Measurements from ENCODE around the gene HTT. TPM values are rescaled to one million over a fixed set of nuclear protein-coding genes. Genes with fewer than 3 reads are reported as not detected.

HTT gene
- total RNA-seq, 3 donors from 2014 or later (not counting 1 experiment from before 2014, with no cell fraction given), result 132 to 175 (median 165) TPM

DNA sequence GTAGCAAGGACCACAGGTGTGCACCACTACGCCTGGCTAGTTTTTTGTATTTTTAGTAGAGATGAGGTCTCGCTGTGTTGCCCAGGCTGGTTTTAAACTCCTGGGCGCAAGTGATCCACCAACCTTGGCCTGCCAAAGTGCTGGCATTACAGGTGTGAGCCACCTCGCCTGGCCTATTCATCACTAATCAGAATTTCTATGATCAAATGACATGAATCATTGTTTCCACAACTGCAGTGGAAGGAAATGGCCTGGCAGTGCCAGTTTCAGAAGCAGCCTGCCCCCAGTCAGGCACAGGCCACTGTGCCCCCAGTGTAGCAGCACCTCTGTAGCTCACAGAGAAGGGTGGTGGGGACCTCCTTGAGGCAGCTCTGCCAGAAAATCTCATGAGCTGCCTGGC, 108.5 kb downstream of the HTT start:
- TF ChIP-seq, protein P1, sequence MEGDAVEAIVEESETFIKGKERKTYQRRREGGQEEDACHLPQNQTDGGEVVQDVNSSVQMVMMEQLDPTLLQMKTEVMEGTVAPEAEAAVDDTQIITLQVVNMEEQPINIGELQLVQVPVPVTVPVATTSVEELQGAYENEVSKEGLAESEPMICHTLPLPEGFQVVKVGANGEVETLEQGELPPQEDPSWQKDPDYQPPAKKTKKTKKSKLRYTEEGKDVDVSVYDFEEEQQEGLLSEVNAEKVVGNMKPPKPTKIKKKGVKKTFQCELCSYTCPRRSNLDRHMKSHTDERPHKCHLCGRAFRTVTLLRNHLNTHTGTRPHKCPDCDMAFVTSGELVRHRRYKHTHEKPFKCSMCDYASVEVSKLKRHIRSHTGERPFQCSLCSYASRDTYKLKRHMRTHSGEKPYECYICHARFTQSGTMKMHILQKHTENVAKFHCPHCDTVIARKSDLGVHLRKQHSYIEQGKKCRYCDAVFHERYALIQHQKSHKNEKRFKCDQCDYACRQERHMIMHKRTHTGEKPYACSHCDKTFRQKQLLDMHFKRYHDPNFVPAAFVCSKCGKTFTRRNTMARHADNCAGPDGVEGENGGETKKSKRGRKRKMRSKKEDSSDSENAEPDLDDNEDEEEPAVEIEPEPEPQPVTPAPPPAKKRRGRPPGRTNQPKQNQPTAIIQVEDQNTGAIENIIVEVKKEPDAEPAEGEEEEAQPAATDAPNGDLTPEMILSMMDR (IDR thresholded peaks at IDR 0.05), result no peak
- 96% methylated on average over 4 of the region's 4 CpGs for WGBS (ENCODE audit: insufficient coverage)
- peaks cover 53% of the 10 kb centered on the region for H3K36me3 ChIP-seq (ENCODE audit: control insufficient read depth, insufficient read depth, low read length)
- no peaks in the 10 kb centered on the region for H3K9me3 ChIP-seq (ENCODE audit: control insufficient read depth, insufficient read depth, low read length)
- no peak overlapping the region for H3K27ac ChIP-seq (ENCODE audit: low read length)
- H3K4me3 ChIP-seq (ENCODE audit: low read length), result no peak overlapping the region
- Mint-ChIP-seq H3K36me3 (peaks cover 45% of the 10 kb centered on the region), H3K27me3 (ENCODE audit: low read depth in 2 of 2) (no peaks in the 10 kb centered on the region), H3K9me3 (no peaks in the 10 kb centered on the region), H3K27ac (no peak overlapping the region), H3K4me1 (peaks cover 57% of the 10 kb centered on the region in 2 donors), H3K4me3 (no peak overlapping the region)
- DNase-seq, result no peak
- peaks cover 10% of the 10 kb centered on the region for H3K4me1 ChIP-seq (ENCODE audit: control insufficient read depth, insufficient read depth, low read length)
- intact Hi-C loops (cut with micrococcal nuclease), result no loop called here
- no peak for ATAC-seq
- H3K27me3 ChIP-seq (ENCODE audit: control insufficient read depth, insufficient read depth, low read length), result no peaks in the 10 kb centered on the region

DNA sequence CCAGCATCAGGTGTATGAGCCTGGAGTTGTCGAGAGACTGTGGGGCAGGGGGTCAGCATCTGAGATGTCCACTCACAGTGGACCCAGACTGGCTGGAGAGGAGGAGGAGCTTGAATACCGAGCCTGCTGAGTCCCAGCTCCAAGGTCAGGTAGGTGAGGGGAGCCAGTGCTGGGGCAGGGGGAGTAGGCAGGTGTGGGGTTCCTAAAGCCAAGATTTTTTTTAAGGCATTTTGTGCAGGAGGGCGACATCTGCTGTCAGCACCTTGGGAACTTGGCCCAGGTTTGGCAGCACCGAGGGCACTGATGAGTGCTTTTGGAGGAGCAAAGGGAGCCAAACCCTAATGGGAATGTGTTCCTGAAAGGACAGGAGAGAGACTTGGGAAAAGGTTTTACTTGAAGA, 110.2 kb downstream of the HTT start:
- intact Hi-C loops (cut with micrococcal nuclease), result no loop called here
- no peaks in the 10 kb centered on the region for H3K9me3 Mint-ChIP-seq
- no peak overlapping the region for H3K4me3 ChIP-seq (ENCODE audit: low read length)
- H3K36me3 Mint-ChIP-seq, result peaks cover 32% of the 10 kb centered on the region
- no peaks in the 10 kb centered on the region for H3K9me3 ChIP-seq (ENCODE audit: control insufficient read depth, insufficient read depth, low read length)
- peak overlapping the region; percentile 16 to 37 for H3K27ac Mint-ChIP-seq
- no peaks in the 10 kb centered on the region for H3K27me3 Mint-ChIP-seq (ENCODE audit: low read depth in 2 of 2)
- TF ChIP-seq, protein P1 (IDR thresholded peaks at IDR 0.05), result no peak
- WGBS (ENCODE audit: insufficient coverage), result 98% methylated on average over 4 of the region's 4 CpGs
- peaks cover 8% of the 10 kb centered on the region for H3K4me1 ChIP-seq (ENCODE audit: control insufficient read depth, insufficient read depth, low read length)
- ATAC-seq, result no peak
- no peak overlapping the region for H3K4me3 Mint-ChIP-seq
- no peaks in the 10 kb centered on the region for H3K27me3 ChIP-seq (ENCODE audit: control insufficient read depth, insufficient read depth, low read length)
- peaks cover 56% of the 10 kb centered on the region for H3K36me3 ChIP-seq (ENCODE audit: control insufficient read depth, insufficient read depth, low read length)
- H3K4me1 Mint-ChIP-seq, result peaks cover 57 to 59% of the 10 kb centered on the region in 2 donors
- DNase-seq, result no peak
- no peak overlapping the region for H3K27ac ChIP-seq (ENCODE audit: low read length)

DNA sequence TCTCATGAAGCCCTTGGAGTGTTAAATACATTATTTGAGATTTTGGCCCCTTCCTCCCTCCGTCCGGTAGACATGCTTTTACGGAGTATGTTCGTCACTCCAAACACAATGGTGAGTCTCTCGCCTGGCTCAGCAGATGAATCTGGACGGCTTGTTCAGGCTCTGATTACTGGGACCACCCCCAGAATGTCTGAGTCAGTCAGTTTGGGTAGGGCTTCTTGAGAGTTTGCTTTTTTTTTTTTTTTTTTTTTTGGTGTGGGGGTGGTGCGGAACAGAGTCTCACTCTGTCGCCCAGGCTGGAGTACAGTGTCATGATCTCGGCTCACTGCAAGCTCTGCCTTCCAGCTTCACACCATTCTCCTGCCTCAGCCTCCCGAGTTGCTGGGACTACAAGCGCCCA, 112.1 kb downstream of the HTT start:
- H3K27me3 Mint-ChIP-seq (ENCODE audit: low read depth in 2 of 2), result no peaks in the 10 kb centered on the region
- Histone ChIP-seq H3K4me1 (ENCODE audit: control insufficient read depth, insufficient read depth, low read length) (peaks cover 19% of the 10 kb centered on the region), H3K27me3 (ENCODE audit: control insufficient read depth, insufficient read depth, low read length) (no peaks in the 10 kb centered on the region), H3K4me3 (ENCODE audit: low read length) (no peak overlapping the region), H3K9me3 (ENCODE audit: control insufficient read depth, insufficient read depth, low read length) (no peaks in the 10 kb centered on the region), H3K27ac (ENCODE audit: low read length) (no peak overlapping the region), H3K36me3 (ENCODE audit: control insufficient read depth, insufficient read depth, low read length) (peaks cover 60% of the 10 kb centered on the region)
- H3K27ac Mint-ChIP-seq, result peak overlapping the region; percentile 37 to 75
- ATAC-seq (no peak), DNase-seq (no peak)
- H3K9me3 Mint-ChIP-seq, result no peaks in the 10 kb centered on the region
- intact Hi-C loops (cut with micrococcal nuclease), result no loop called here
- no peak overlapping the region for H3K4me3 Mint-ChIP-seq
- WGBS (ENCODE audit: insufficient coverage), result 93% methylated on average over 7 of the region's 11 CpGs
- peaks cover 60 to 63% of the 10 kb centered on the region in 2 donors for H3K4me1 Mint-ChIP-seq
- peaks cover 18% of the 10 kb centered on the region for H3K36me3 Mint-ChIP-seq
- TF ChIP-seq, protein P1 (IDR thresholded peaks at IDR 0.05), result no peak

DNA sequence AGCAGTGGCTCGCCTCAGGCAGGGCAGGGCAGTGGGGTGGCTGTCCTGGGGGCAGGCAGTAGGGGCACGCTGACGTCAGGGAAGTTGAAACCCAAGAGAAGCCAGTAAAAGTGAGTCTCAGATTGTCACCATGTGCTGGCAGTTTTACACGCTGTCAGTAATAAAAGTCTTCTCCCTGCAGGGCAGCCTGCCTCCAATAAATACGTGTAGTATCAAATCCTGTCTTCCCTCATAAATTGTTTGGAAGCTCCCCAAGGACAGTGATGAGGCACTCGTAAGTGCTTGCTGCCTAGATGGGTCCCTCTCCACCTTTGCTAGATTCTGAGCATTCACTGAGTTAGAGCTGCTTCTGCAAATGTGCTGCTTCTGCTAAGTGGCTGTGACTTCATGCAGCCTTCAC, 113.6 kb downstream of the HTT start:
- DNase-seq (no peak), ATAC-seq (no peak)
- TF ChIP-seq, protein P1 (IDR thresholded peaks at IDR 0.05), result no peak
- no peak overlapping the region for H3K27ac Mint-ChIP-seq
- H3K9me3 Mint-ChIP-seq, result no peaks in the 10 kb centered on the region
- Histone ChIP-seq H3K9me3 (ENCODE audit: control insufficient read depth, insufficient read depth, low read length) (no peaks in the 10 kb centered on the region), H3K4me3 (ENCODE audit: low read length) (no peak overlapping the region), H3K36me3 (ENCODE audit: control insufficient read depth, insufficient read depth, low read length) (peaks cover 47% of the 10 kb centered on the region), H3K27me3 (ENCODE audit: control insufficient read depth, insufficient read depth, low read length) (no peaks in the 10 kb centered on the region), H3K27ac (ENCODE audit: low read length) (no peak overlapping the region), H3K4me1 (ENCODE audit: control insufficient read depth, insufficient read depth, low read length) (peaks cover 33% of the 10 kb centered on the region)
- H3K4me3 Mint-ChIP-seq, result no peak overlapping the region
- no peaks in the 10 kb centered on the region for H3K27me3 Mint-ChIP-seq (ENCODE audit: low read depth in 2 of 2)
- H3K36me3 Mint-ChIP-seq, result peaks cover 17% of the 10 kb centered on the region
- peaks cover 70 to 73% of the 10 kb centered on the region in 2 donors for H3K4me1 Mint-ChIP-seq
- WGBS (ENCODE audit: insufficient coverage), result 98% methylated on average over 6 of the region's 6 CpGs
- intact Hi-C loops (cut with micrococcal nuclease), result no loop called here
